ENCODE data around the gene DCTN3. TPM values are rescaled to one million over a fixed set of nuclear protein-coding genes. Genes with fewer than 3 reads are reported as not detected.

The DCTN3 gene
- polyA plus RNA-seq, 1 donor, result 67.2 TPM

Other genes with a start within 250 kb of the DCTN3 start
- 60.9 TPM for gene MYORG, start 243.6 kb downstream of the DCTN3 start, polyA plus RNA-seq
- gene FAM219A, start 161.9 kb downstream of the DCTN3 start, polyA plus RNA-seq, result 8.6 TPM
- gene DNAI1, start 161.7 kb downstream of the DCTN3 start, polyA plus RNA-seq, result 0.24 TPM
- gene ENHO, start 97.5 kb downstream of the DCTN3 start, polyA plus RNA-seq, result 10.6 TPM
- gene CNTFR, start 30.8 kb downstream of the DCTN3 start, polyA plus RNA-seq, result 15.9 TPM
- 34.8 TPM for gene RPP25L, start 8.4 kb downstream of the DCTN3 start, polyA plus RNA-seq
- 0.12 TPM for gene ARID3C, start 8.6 kb upstream of the DCTN3 start, polyA plus RNA-seq
- 79.9 TPM for gene SIGMAR1, start 17.3 kb upstream of the DCTN3 start, polyA plus RNA-seq
- gene GALT, start 26.2 kb upstream of the DCTN3 start, polyA plus RNA-seq, result 83.9 TPM
- gene IL11RA, start 31.7 kb upstream of the DCTN3 start, polyA plus RNA-seq, result 60.9 TPM
- gene CCL27, start 42.2 kb upstream of the DCTN3 start, polyA plus RNA-seq, result 0.18 TPM
- gene CCL19, start 70.8 kb upstream of the DCTN3 start, polyA plus RNA-seq, result 3.9 TPM
- gene CCL21, start 89.6 kb upstream of the DCTN3 start, polyA plus RNA-seq, result 60.4 TPM